Calu3 (cell line): ENCODE measurements around the gene ECSIT. TPM values are rescaled to one million over a fixed set of nuclear protein-coding genes. Genes with fewer than 3 reads are reported as not detected.

Experiments
- BruUV-seq: library from RNA; stranded (reverse); fragments of 400-500 nt; replicated peaks from 2 replicates; lab custom pipeline; 2021; lab: Mats Ljungman, UMichigan
- CTCF ChIA-PET: fragments of 300-600 bp; sonication (Branson Sonifier 250); formaldehyde crosslinking; loops from one replicate; lab custom pipeline; 2022; ENCODE audit warnings: antibody characterized with exemption; lab: Charles Lee
- DNase-seq: peaks from one replicate; pipeline ENCODE4 v3.0.0; 2022
- H3K27ac Mint-ChIP-seq: one replicate; pipeline ENCODE4 v1.8.0; 2022; ENCODE audit warnings: mixed read lengths; ENCODE audit not compliant: unreplicated experiment
- H3K27me3 Mint-ChIP-seq: one replicate; pipeline ENCODE4 v1.8.0; 2022; ENCODE audit warnings: mixed read lengths; ENCODE audit not compliant: unreplicated experiment
- H3K36me3 Mint-ChIP-seq: one replicate; pipeline ENCODE4 v1.8.0; 2022; ENCODE audit warnings: mild to moderate bottlenecking, moderate library complexity, mixed read lengths; ENCODE audit not compliant: insufficient read depth, unreplicated experiment
- H3K4me1 Mint-ChIP-seq: one replicate; pipeline ENCODE4 v1.8.0; 2022; ENCODE audit warnings: mild to moderate bottlenecking, low read depth, mixed read lengths; ENCODE audit not compliant: unreplicated experiment
- H3K4me3 Mint-ChIP-seq: one replicate; pipeline ENCODE4 v1.8.0; 2022; ENCODE audit warnings: mild to moderate bottlenecking, low read depth, moderate library complexity, mixed read lengths; ENCODE audit not compliant: unreplicated experiment
- H3K9me3 Mint-ChIP-seq: one replicate; pipeline ENCODE4 v1.8.0; 2022; ENCODE audit warnings: low read depth, mixed read lengths; ENCODE audit not compliant: unreplicated experiment
- CTCF ChIP-seq: fragments of 200-600 bp; IDR thresholded peaks from one replicate; pipeline ENCODE4 v1.8.0; 2022; ENCODE audit warnings: antibody characterized with exemption; ENCODE audit not compliant: unreplicated experiment
- intact Hi-C: fragments of 100-400 bp; cut with micrococcal nuclease; formaldehyde crosslinking; loops from one replicate; pipeline ENCODE4 v1.10.0; 2022; ENCODE audit not compliant: unreplicated experiment
- total RNA-seq: library from RNA; stranded (reverse); gene quantifications from 2 replicates; pipeline ENCODE4 v1.2.3, GENCODE V29; 2022

The ECSIT gene
- total RNA-seq, 1 experiment from 2014 or later = 22.1 TPM

GRCh38 chr19:11481534-11482383, 47.2 kb downstream of the ECSIT start:
- no TSS peak for BruUV-seq
- CTCF ChIA-PET = interaction anchor here (1.0 kb wide), 2 partner anchors 77 to 188 kb away, joined by 3 to 5 read pairs; partner anchors contain the start of gene ELOF1
- no peaks in the 10 kb centered on the region for H3K4me1 Mint-ChIP-seq
- peaks cover 26% of the 10 kb centered on the region for H3K36me3 Mint-ChIP-seq
- intact Hi-C loops = no loop called here
- TF ChIP-seq CTCF = no peak
- peaks cover 17% of the 10 kb centered on the region for H3K27me3 Mint-ChIP-seq
- no peaks in the 10 kb centered on the region for H3K9me3 Mint-ChIP-seq
- peak overlapping the region; percentile 52 for H3K4me3 Mint-ChIP-seq
- DNase-seq = no peak
- no peak overlapping the region for H3K27ac Mint-ChIP-seq

- Mint-ChIP-seq H3K4me3 (no peak within 1 kb of the TSS), H3K27ac (no peak within 1 kb of the TSS)
- CTCF ChIA-PET = no interaction called here
Observed at GRCh38 chr19:11480715-11481533, 48.0 kb downstream of the ECSIT start, which contains the start of gene ELAVL3. ELAVL3 (minus strand) TSS chr19:11481046; CDS start chr19:11480608, 438 bp downstream.

GRCh38 chr19:11479898-11480714, 48.8 kb downstream of the ECSIT start:
- no peak overlapping the region for H3K27ac Mint-ChIP-seq
- no TSS peak for BruUV-seq
- no peak overlapping the region for H3K4me3 Mint-ChIP-seq
- TF ChIP-seq CTCF = no peak
- DNase-seq = no peak
- H3K9me3 Mint-ChIP-seq = no peaks in the 10 kb centered on the region
- intact Hi-C loops = no loop called here
- H3K36me3 Mint-ChIP-seq = peaks cover 25% of the 10 kb centered on the region
- H3K4me1 Mint-ChIP-seq = no peaks in the 10 kb centered on the region
- CTCF ChIA-PET = no interaction called here
- peaks cover 17% of the 10 kb centered on the region for H3K27me3 Mint-ChIP-seq

More at GRCh38 chr19:11480715-11481533, 48.0 kb downstream of the ECSIT start, which contains the start of gene ELAVL3:
- H3K4me1 Mint-ChIP-seq = no peaks in the 10 kb centered on the region
- H3K9me3 Mint-ChIP-seq = no peaks in the 10 kb centered on the region
- intact Hi-C loops = no loop called here
- DNase-seq = no peak
- H3K27me3 Mint-ChIP-seq = peaks cover 17% of the 10 kb centered on the region
- BruUV-seq = no TSS peak
- H3K36me3 Mint-ChIP-seq = peaks cover 26% of the 10 kb centered on the region
- TF ChIP-seq CTCF = no peak
